ENCODE results near the gene MYLK4.

Gene MYLK4

DNA sequence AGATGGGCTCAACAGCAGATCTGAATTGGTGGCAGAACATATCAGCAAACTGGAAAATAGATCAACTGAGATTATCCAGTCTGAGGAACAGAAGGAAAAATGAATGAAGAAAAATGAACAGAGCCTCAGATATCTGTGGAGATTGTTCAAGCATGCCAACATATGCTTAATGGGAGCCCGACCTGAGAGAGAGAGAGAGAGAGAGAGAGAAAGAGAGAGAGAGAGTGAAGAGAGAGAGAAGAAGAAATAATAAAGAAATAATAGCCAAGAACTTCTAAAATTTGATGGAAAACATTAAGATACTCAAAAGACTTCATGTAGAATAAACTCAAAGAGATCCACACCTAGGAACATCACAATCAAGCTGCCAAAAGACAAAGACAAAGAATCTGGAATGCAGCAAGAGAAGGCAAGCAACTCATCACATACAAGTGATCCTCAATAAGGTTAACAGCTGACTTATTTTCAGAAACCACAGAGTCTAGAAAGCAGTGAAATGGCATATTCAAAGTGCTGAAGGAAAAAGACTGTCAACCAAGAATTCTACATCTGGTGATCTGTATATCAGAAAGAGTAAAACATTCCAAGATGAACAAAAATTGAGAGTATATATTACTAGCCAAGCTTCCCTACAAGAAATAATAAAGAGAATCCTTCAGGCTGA is 97.2 kb downstream of the MYLK4 start:
- no peak for TF ChIP-seq CTCF (IDR thresholded peaks at IDR 0.05; ENCODE audit: low read depth, low read length)

GRCh38 chr6:2652611-2653010 is 98.1 kb downstream of the MYLK4 start:
- H3K4me3 ChIP-seq (ENCODE audit: low read depth, low read length): no peak overlapping the region
- no peak for TF ChIP-seq CTCF (IDR thresholded peaks at IDR 0.05; ENCODE audit: low read depth, low read length)

More for the DNA sequence above, 97.2 kb downstream of the MYLK4 start:
- no peak overlapping the region for H3K4me3 ChIP-seq (ENCODE audit: low read depth, low read length)

DNA sequence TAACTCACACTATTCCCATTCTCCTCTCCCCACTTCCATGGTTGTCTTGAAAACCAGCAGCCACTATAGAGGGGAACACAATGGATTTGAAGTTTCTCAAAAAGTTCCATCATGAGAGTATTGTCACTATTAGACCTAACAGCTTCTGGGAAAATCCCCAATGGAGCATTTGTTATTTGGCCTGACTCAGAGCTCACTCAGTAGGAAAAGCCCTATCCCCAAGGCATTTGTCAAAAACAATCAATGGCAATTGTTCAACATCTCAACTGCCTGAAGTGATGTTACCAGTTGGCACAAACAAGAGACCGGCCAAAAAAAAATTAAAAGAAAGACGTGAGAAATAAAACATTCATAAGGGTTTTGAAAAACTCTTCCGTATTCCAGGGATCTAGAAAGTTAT is 98.8 kb downstream of the MYLK4 start:
- TF ChIP-seq CTCF (IDR thresholded peaks at IDR 0.05; ENCODE audit: low read depth, low read length): no peak
- H3K4me3 ChIP-seq (ENCODE audit: low read depth, low read length): no peak overlapping the region

DNA sequence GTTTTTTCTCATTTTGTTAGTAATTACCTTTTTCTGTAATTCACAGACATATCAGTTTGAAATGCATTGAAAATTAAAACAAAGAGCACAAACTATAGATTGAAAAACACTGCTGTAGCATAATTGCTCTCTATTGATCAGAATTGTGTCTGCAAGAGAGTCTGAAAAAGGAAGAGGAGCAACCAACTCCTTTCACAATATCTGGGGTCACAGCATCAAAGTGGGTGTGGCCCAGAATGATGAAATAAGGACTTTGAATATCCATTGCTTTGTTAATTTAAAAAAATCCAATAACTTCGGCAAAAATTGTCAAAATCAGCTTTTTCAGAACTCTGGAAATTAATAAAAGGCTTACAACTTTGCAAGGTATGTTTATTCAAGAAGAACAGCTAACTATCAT is 99.2 kb downstream of the MYLK4 start:
- TF ChIP-seq CTCF (IDR thresholded peaks at IDR 0.05; ENCODE audit: low read depth, low read length): no peak
- no peak overlapping the region for H3K4me3 ChIP-seq (ENCODE audit: low read depth, low read length)

DNA sequence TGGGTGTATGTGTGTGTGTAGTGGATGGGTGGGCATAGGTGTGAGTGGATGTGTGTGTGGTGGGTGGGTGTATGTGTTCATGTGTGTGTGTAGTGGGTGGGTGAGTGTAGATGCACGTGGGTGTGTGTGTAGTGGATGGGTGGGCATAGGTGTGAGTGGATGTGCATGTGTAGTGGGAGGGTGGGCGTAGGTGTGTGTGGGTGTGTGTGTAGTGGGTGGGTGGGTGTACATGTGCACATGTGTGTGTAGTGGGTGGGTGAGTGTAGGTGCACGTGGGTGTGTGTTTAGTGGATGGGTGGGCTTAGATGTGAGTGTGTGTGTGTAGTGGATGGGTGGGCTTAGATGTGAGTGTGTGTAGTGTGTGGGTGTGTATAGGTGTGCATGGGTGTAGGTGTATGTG is 104.4 kb downstream of the MYLK4 start:
- TF ChIP-seq CTCF (IDR thresholded peaks at IDR 0.05; ENCODE audit: low read depth, low read length): no peak
- no peak overlapping the region for H3K4me3 ChIP-seq (ENCODE audit: low read depth, low read length)

DNA sequence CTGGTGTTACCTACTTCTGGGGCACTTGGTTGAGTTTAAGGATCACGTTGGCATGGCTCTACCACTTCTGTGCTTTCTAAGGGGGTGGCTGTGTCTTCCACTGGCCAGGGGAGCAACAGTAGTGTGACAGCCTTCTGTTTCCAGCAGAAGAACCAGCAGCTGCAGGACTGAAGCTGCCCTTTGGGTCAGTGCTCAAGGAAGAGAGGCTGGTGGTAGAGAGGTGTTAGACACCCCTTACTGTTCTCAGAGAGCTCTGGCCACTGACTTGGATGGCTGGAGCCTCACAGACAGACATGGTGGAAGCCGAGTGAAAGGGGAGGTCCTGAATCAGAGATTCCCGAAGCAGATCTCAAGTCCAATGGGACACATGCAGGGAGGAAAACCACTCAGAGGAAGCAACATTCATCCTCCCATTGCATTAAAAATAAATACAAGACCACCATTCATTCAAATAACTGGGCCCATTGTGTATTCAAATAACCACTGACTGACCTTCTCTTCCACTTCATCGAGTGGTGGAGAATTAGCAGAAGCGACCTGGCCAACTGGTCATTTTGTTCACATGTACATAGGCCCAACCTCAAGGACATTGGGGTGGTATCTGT is 106.7 kb downstream of the MYLK4 start:
- no peak for TF ChIP-seq CTCF (IDR thresholded peaks at IDR 0.05; ENCODE audit: low read depth, low read length)
- H3K4me3 ChIP-seq (ENCODE audit: low read depth, low read length): no peak overlapping the region

DNA sequence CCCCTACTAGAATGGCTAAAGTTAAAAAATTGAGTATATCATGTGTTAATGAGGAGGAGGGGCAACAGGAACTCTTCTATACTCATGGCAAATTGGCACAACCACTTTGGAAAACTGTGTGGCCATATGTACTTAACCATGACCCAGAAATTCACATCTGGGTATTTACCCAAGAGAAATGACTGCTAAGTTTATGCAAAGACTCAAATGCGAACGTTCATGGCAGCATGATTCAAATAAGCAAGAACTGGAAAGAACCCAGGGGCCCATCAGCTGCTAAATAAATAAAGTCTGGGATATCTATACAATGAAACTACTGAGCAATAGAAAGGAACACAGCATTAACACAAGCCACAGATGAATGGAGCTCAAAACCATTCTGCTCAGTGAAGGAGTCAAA is 107.6 kb downstream of the MYLK4 start:
- no peak for TF ChIP-seq CTCF (IDR thresholded peaks at IDR 0.05; ENCODE audit: low read depth, low read length)
- H3K4me3 ChIP-seq (ENCODE audit: low read depth, low read length): no peak overlapping the region

Data from WI38 (cell line).